Gastroesophageal sphincter (tissue), 4 donors: Measurements from ENCODE around the gene SYT11. TPM values are rescaled to one million over a fixed set of nuclear protein-coding genes. Genes with fewer than 3 reads are reported as not detected.

Source experiments
- ATAC-seq: fragments of 150-250 bp; one replicate; pipeline ENCODE4 v1.9.1; 2016; ENCODE audit warnings: mild to moderate bottlenecking, moderate library complexity
- H3K27ac ChIP-seq, 4 donors: fragments of 200-600 bp; sonication (generic) in 3 of 4; 1 replicate in 3 of 4; 2 replicates in 1 of 4; pipeline ENCODE4 v1.5.1; 2016 to 2019
- H3K27me3 ChIP-seq: fragments of 200-600 bp; sonication (generic); one replicate; pipeline ENCODE4 v1.5.1; 2019
- H3K36me3 ChIP-seq, 2 donors: fragments of 200-600 bp; sonication (generic); one replicate each; pipeline ENCODE4 v1.5.1; 2019; ENCODE audit warnings: control low read depth in 1 of 2
- H3K4me1 ChIP-seq, 3 donors: fragments of 200-600 bp; sonication (generic); 1 replicate in 2 of 3; 2 replicates in 1 of 3; pipeline ENCODE4 v1.5.1; 2016 to 2019; ENCODE audit warnings: control low read depth in 2 of 3
- H3K4me3 ChIP-seq, 2 donors: fragments of 200-600 bp; sonication (generic); one replicate each; pipeline ENCODE4 v1.5.1; 2019; ENCODE audit warnings: mild to moderate bottlenecking in 1 of 2, moderate library complexity in 1 of 2
- H3K9me3 ChIP-seq, 3 donors: fragments of 200-600 bp; sonication (generic); one replicate each; pipeline ENCODE4 v1.5.1; 2017 to 2019; ENCODE audit warnings: control low read depth in 2 of 3
- EP300 ChIP-seq: sonication (generic); formaldehyde crosslinking; IDR thresholded peaks from one replicate; pipeline ENCODE4 v1.6.1; 2017; ENCODE audit warnings: antibody characterized with exemption, mild to moderate bottlenecking
- POLR2A ChIP-seq, 2 donors: fragments of 450-650 bp; IDR thresholded peaks; one replicate each; pipeline ENCODE4 v1.6.1; 2017; ENCODE audit warnings: antibody characterized with exemption in 2 of 2, mild to moderate bottlenecking in 2 of 2, moderate library complexity in 1 of 2
- POLR2AphosphoS5 ChIP-seq: sonication (generic); formaldehyde crosslinking; IDR thresholded peaks from one replicate; pipeline ENCODE4 v1.6.1; 2017; ENCODE audit warnings: antibody characterized with exemption
- WGBS, 2 donors: methylation state at CpG; one replicate each; pipeline ENCODE4 v1.1.5; 2018; ENCODE audit warnings: low coverage in 1 of 2; 5-methylcytosine and 5-hydroxymethylcytosine counted together
- total RNA-seq, 4 donors: library from RNA; depleted of rRNA; stranded (reverse); fragments of >200 nt; gene quantifications; one replicate each; pipeline ENCODE4 v1.1.0, GENCODE V29; 2016
- TF ChIP-seq, protein P1 (sequence below), 4 experiments: fragments of 200-600 bp in 2 of 4; fragments of 450-650 bp in 2 of 4; sonication (generic) in 1 of 4; IDR thresholded peaks; one replicate each; pipeline ENCODE4 v1.5.1; 2017 to 2019; ENCODE audit warnings: antibody characterized with exemption in 4 of 4, mild to moderate bottlenecking in 2 of 4, moderate library complexity in 2 of 4

Gene SYT11
- total RNA-seq, 4 donors from 2014 or later = 10.4 to 25.7 (median 19.7) TPM

DNA sequence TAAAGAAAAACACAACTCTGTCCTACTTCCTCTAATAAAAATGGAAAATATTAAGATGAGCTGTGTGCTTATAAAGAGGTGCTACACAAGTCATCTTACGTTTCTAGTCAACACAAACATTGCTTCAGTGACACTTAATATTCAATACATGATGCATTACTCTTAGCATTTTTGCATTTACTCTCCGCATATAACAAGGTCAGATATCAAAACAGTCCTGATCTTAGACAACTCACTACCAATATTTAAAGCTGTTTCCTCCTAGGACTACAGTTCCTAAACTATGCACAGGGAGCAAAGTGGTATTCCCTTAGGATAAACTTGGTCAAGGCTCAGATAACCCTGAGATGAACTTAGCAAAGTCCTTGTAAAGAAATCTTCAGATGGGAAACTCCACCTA is 39.5 kb downstream of the SYT11 start:
- H3K27ac ChIP-seq = no peak overlapping the region
- H3K4me3 ChIP-seq = no peak overlapping the region
- peaks cover 0 to 10% (median 2%) of the 10 kb centered on the region in 3 donors for H3K4me1 ChIP-seq
- H3K36me3 ChIP-seq = peaks cover 0 to 80% of the 10 kb centered on the region in 2 donors
- H3K9me3 ChIP-seq = no peaks in the 10 kb centered on the region
- ATAC-seq = no peak
- H3K27me3 ChIP-seq = no peaks in the 10 kb centered on the region
- no peak for TF ChIP-seq EP300
- TF ChIP-seq POLR2AphosphoS5 = no peak
- no peak for TF ChIP-seq POLR2A (IDR thresholded peaks at IDR 0.05)
- TF ChIP-seq, protein P1, sequence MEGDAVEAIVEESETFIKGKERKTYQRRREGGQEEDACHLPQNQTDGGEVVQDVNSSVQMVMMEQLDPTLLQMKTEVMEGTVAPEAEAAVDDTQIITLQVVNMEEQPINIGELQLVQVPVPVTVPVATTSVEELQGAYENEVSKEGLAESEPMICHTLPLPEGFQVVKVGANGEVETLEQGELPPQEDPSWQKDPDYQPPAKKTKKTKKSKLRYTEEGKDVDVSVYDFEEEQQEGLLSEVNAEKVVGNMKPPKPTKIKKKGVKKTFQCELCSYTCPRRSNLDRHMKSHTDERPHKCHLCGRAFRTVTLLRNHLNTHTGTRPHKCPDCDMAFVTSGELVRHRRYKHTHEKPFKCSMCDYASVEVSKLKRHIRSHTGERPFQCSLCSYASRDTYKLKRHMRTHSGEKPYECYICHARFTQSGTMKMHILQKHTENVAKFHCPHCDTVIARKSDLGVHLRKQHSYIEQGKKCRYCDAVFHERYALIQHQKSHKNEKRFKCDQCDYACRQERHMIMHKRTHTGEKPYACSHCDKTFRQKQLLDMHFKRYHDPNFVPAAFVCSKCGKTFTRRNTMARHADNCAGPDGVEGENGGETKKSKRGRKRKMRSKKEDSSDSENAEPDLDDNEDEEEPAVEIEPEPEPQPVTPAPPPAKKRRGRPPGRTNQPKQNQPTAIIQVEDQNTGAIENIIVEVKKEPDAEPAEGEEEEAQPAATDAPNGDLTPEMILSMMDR (IDR thresholded peaks at IDR 0.05) = no peak
- WGBS, 2 donors = 37 to 43% methylated on average over 2 of the region's 2 CpGs

DNA sequence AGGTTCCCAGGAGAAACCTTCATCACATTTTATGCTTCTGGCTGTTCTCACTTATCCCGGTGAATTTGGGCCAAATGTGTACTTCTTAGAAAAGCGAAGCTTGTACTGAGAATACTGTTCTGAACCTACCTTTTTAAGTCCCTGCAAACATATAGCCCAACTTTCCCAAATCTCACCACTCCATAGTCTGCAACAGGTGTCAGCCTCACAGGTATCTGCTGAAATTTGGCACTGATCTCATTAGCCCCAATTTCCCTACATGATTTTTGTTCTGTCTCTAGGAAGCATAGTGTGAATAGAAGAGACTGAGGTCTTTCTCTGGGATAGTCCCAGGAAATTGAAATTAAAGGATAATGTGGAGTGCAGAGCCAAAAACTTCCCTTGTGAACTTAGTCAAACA is 40.3 kb downstream of the SYT11 start:
- Histone ChIP-seq H3K36me3 (peaks cover 0 to 88% of the 10 kb centered on the region in 2 donors), H3K9me3 (no peaks in the 10 kb centered on the region), H3K4me1 (peaks cover 0 to 6% (median 0%) of the 10 kb centered on the region in 3 donors), H3K27me3 (no peaks in the 10 kb centered on the region), H3K4me3 (no peak overlapping the region), H3K27ac (no peak overlapping the region)
- TF ChIP-seq, protein P1 (IDR thresholded peaks at IDR 0.05) = no peak
- no peak for ATAC-seq
- 83 to 100% methylated on average over 2 of the region's 2 CpGs for WGBS, 2 donors

DNA sequence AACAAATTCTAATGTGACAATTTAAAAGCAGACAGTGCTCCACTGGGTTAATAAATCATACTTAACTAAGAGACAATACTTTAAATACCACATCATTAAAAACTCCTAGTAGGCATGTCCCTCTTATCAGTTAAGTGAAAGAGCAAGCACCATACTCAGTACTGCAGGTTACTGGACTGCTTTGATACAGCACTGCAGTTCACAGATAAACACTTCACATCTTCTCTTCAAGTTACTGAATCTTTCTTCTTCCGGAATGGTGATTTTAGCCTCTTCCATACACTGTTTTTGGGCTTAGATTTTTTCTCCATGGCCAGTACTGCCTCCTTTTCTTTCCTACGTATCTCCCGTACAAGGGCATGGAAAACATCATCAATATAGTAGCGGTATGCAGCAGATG is 40.8 kb downstream of the SYT11 start:
- H3K4me3 ChIP-seq = no peak overlapping the region
- TF ChIP-seq, protein P1 (IDR thresholded peaks at IDR 0.05) = no peak
- no peak for TF ChIP-seq POLR2A (IDR thresholded peaks at IDR 0.05)
- no peak for TF ChIP-seq POLR2AphosphoS5
- no peak for TF ChIP-seq EP300
- H3K27ac ChIP-seq = no peak overlapping the region
- no peaks in the 10 kb centered on the region for H3K27me3 ChIP-seq
- peaks cover 0 to 93% of the 10 kb centered on the region in 2 donors for H3K36me3 ChIP-seq
- WGBS, 2 donors = 78 to 83% methylated on average over 4 of the region's 4 CpGs
- no peaks in the 10 kb centered on the region for H3K9me3 ChIP-seq
- peaks cover 0 to 6% (median 0%) of the 10 kb centered on the region in 3 donors for H3K4me1 ChIP-seq
- ATAC-seq = no peak

DNA sequence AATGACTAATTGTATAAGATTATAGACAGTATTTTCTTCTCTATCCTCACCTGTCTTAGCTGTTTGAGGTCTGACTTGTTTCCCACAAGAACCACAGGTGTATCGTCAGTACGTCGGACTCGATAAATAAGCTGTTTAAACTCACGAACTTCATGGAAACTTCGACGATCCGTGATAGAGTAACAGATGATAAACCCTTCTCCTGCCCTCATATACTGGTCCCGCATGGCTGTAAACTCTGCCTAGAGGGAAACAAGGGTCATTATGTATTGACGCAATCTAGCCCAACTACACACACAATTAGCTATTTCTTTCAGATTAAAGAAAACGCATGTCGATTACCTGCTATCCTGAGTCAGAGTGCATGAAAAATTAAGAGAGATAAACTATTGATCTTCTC is 44.9 kb downstream of the SYT11 start:
- H3K27me3 ChIP-seq = no peaks in the 10 kb centered on the region
- no peak for ATAC-seq
- no peak overlapping the region for H3K4me3 ChIP-seq
- TF ChIP-seq POLR2AphosphoS5 = no peak
- no peak for TF ChIP-seq POLR2A (IDR thresholded peaks at IDR 0.05)
- TF ChIP-seq, protein P1 (IDR thresholded peaks at IDR 0.05) = no peak
- TF ChIP-seq EP300 = no peak
- 93 to 95% methylated on average over 9 to 12 of the region's 12 CpGs for WGBS, 2 donors
- H3K36me3 ChIP-seq = peaks cover 0 to 100% of the 10 kb centered on the region in 2 donors
- no peak overlapping the region for H3K27ac ChIP-seq
- H3K4me1 ChIP-seq = peaks cover 0 to 22% (median 0%) of the 10 kb centered on the region in 3 donors
- no peaks in the 10 kb centered on the region for H3K9me3 ChIP-seq

DNA sequence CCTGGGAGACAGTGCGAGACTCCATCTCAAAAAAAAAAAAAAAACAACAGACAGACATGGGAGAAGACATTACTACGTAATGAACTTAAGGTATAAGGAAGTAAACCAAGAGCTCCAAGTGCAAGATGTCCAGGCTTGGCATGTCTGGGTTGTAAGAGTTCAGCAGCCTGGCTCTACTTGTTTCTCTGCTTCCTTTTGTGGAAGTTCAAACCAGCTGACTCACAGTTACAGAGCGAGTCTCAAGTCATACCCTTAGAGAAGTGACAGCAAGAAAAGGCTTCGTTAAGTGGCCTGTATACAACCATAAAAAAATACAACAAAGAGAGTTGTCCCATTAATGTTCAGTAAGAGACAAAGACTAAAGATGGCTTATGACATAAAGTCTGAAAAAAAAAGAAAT is 50.5 kb downstream of the SYT11 start:
- Histone ChIP-seq H3K27me3 (no peaks in the 10 kb centered on the region), H3K9me3 (no peaks in the 10 kb centered on the region), H3K36me3 (peaks cover 11 to 77% of the 10 kb centered on the region in 2 donors), H3K27ac (peak overlapping the region in 3 of 4 donors; percentile 95 to 98 (median 95)), H3K4me1 (peaks cover 3 to 43% (median 5%) of the 10 kb centered on the region in 3 donors), H3K4me3 (peak overlapping the region in 1 of 2 donors; percentile 87)
- 29 to 65% methylated on average over 3 to 4 of the region's 4 CpGs for WGBS, 2 donors
- no peak for ATAC-seq
- TF ChIP-seq EP300 (no peak), POLR2AphosphoS5 (no peak), POLR2A (IDR thresholded peaks at IDR 0.05) (no peak)
- TF ChIP-seq, protein P1 (IDR thresholded peaks at IDR 0.05) = no peak
